Measurements from ENCODE around the gene ERRFI1.

The ERRFI1 gene

DNA sequence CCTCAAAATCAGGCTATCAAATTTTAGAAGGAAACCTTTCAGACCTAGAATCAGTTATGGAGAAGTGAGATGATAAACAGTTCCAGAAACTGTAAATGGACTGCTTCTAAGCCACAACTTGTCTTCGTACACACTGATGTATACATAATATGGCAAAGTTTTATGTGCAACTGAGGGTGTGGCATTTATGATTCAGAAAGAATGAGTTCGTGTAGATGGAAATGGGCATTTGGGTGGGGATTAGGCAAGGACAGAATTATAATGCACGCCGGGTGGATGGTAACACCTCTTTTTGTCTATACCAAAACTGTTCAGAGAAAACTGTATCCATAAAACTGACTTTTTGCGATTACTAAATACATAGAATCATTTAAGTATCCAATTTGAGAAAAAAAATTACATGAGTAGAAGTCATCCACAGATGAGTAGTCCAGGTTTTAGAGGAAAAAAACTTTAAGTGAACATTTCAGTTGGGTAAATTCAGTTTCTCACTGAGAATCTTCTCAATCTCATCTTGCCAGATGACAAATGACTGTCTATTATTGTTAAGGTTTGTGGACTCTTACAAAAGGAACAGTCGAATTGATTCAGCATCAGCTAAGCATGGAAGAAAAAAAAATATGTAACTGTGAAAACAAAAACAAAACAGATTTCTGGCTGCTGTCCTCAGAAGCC, 22.5 kb downstream of the ERRFI1 start:
- no peak for DNase-seq (ENCODE audit: low spot score)

DNA sequence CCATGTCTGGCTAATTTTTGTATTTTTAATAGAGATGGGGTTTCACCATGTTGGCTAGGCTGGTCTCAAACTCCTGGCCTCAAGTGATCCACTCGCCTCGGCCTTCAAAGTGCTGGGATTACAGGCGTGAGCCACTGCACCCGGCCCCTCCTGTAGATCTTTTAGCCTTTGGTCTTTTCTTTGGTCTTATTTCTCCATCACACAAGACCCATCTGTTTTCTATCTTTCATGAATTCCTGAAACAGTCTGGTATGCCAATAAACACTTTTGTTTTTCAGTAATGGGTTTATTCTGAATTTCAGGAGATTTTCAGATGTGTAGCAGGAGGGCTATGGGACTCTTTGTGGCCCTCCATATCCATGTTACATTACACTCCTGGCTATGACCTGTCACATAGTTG, 23.2 kb downstream of the ERRFI1 start:
- DNase-seq (ENCODE audit: low spot score), result no peak

DNA sequence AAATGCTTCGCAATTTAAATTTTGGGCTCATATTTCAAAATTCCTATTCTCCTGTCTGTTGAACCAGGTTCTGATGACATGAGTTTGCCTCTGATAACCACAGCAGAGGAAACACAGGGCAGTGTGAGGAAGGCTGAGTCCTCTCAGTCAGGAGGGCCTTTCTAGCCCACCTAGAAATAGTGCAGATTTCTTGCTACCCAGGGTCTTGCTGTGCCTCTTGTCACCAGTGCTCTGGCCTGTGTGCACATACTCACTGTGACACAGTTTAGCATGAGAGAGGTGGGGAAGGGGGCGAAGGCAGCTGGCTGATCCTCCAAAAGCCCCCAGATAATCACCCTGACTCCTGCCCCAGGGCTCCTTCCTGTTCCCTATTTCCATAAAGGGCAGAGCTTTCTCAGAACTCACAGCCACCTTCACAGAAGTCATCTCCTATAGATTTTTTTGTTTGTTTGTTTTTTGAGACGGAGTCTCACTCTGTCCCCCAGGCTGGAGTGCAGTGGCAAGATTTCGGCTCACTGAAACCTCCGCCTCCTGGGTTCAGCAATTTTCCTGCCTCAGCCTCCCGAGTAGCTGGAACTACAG, 23.7 kb downstream of the ERRFI1 start:
- DNase-seq (ENCODE audit: low spot score), result no peak

DNA sequence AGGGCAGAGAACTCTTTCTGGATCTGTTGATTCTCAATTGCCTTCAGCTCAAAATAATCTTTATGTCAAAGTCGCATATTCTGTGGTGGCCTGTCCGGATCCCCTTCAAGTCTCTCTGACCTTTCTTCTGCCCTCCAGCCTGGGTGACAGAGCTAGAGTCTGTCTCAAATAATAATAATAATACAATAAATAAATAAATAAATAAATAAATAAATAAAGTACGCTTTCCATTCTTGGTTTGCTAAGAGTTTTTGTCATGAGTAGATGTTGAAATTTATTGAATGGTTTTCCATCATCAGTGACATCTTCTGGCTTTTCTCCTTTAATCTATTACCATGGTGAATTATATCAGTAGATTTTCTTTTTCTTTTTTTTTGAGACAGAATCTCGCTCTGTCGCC, 30.7 kb downstream of the ERRFI1 start:
- no peak for DNase-seq (ENCODE audit: low spot score)

DNA sequence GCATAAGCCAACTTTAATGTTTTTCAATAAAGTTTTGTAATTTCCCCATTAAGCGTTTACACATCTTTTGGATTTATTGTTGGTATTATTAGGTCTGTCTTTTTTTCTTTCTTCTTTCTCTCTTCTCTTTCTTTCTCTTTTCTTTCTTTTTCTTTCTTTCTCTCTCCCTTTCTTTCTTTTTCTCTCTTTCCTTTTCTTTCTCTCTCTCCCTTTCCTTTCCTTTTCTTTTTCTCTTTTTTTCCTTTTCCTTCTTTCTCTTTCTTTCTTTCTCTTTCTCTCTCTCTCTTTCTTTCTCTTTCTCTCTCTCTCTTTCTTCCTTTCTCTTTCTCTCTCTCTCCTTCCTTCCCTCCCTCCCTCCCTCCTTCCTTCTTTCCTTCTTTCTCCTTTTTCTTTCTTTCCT, 31.3 kb downstream of the ERRFI1 start:
- no peak for DNase-seq (ENCODE audit: low spot score)

GRCh38 chr1:7993593-7994479, 32.3 kb downstream of the ERRFI1 start:
- DNase-seq (ENCODE audit: low spot score), result no peak

DNA sequence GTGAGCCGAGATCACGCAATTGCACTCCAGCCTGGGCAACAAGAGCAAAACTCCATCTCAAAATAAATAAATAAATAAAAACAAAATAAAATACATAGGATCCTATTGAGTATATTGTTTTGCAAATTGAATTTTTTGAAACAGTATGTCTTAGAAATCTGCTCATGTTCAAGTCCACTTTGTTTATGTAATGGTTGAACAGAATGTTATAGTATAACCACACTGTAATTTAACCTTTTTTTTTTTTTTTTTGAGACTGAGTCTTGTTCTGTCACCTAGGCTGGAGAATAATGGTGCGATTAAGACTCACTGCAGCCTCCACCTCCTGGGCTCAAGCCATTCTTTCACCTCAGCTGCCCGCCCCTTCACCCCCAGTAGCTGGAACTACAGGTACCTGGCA, 33.2 kb downstream of the ERRFI1 start:
- no peak for DNase-seq (ENCODE audit: low spot score)

DNA sequence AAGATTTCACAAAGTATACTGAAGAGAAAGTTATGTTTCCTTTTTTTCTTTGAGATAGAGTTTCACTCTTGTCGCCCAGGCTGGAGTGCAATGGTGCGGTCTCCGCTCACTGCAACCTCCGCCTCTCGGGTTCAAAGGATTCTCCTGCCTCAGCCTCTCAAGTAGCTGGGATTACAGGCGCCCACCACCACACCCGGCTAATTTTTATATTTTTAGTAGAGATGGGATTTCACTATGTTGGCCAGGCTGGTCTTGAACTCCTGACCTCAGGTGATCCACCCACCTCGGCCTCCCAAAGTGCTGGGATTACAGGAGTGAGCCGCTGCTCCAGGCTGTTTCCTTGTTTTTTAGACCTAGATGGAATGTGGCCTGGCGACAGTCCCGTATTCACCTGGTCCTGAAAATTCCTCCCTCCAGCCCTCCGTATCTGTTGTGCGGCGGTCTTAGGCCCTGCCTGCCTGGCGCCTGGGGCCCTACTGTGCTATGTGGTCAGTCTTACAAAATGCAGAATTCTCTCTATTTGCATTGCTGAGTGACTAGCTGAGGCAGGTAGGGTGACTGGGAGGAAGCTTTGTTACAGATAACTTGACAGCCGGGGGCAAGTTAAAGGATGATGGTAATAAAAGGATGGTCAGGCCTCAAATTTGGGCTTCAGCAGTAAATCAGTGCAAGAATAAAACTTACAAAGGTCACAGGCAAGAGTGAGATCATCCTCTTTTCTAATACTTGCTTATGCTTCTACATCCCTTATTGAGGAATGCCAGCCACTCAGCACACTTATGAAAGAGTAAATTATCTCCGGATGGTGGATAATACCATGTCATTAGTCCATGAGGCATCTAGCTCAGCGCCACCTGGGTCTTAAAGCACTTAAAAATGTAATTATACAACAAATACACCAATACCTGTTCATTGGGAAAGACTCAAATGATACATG, 34.3 kb downstream of the ERRFI1 start:
- no peak for DNase-seq (ENCODE audit: low spot score)

DNA sequence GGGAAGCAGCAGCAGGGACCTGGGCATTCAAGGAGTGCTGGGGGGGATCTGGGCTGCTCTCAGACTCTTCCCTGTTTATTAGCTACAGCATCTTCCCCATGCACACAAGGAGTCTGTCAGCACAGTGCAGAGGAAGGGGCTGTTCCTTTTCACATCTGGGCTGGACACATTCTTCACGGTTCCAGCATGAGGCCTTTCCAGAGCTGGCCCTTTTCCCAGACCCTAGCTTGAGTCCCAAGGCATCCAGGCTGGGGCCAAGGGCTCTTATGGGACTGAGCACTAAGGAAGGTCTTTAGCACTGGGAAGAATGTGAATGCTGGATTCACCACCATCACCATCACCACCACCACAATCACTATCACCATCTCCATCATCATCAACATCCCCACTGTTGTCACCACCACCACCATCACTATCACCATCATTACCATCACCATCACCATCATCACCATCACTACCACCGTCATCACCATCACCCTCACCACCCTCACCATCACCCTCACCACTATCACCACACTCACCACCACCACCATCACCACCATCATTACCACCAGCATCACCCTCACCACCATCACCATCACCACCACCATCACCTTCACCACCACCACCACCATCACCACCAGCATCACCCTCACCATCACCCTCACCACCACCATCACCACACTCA, 36.2 kb downstream of the ERRFI1 start:
- no peak for DNase-seq (ENCODE audit: low spot score)

DNA sequence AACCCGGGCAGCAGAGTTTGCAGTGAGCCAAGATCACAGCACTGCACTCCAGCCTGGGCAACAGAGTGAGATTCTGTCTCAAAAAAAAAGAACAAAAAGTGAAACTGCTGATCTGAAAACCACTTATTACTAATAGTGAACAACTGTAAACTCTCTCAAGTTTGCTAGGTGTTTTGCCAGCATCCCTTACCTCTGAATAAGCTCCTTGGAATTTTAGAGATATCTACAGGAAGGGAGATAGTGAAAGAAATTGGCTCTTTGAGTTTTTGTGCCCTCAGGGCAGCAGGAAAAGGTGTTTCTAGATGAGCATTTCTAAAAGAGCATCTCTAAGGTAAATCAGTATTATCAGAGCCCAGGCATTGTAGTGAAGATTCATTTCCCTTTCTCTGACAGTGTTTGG, 37.5 kb downstream of the ERRFI1 start:
- peak; percentile 54 for DNase-seq (ENCODE audit: low spot score)

DNA sequence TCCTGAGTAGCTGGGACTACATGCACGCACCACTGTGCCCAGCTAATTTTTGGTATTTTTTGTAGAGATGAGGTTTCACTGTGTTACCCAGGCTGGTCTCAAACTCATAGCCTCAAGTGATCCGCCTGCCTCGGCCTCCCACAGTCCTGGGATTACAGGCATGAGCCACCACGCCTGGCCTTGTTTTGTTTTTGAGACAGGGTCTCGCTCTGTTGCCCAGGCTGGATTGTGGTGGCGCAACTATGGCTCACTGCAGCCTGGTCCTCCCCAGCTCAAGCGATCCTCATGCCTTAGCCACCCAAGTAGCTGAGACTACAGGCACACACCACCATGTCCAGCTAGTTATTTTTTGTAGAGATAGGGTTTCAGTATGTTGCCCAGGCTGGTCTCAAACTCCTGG, 38.6 kb downstream of the ERRFI1 start:
- no peak for DNase-seq (ENCODE audit: low spot score)

DNA sequence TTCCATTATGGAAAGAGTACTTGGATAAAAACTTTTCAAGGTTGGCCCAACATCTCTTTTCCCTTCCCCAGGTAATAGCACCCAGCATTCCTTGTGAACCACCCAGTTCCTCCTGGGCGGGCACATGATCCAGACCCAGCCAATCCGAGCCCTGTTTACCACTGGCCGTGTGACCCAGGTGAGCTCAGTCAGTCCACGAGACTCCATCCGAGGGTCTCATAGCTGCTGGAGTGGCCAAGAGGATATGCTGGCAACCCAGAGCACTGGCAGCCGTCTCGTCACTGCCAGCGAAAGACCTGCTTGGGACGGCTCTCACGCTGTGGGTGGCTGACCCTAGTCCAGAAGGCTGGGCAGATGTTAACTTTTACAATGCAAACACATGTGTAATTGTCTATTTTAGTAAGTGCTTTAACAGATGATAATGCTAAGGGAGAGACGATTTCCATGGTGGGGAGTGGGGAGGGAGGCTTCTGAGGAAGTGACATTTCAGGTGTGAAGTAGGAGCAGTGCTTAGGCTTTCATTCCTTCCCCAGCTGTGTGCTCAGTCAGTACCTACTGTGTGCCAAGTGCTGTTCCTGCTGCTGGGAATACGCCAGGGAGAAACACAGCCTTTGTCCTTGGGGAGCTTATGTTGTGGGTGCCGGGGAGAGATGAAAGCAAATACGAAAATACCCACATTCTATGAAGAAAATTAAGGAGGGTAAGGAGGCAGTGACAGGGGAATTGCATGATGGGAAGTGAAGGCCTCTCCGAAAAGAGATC, 40.1 kb downstream of the ERRFI1 start:
- DNase-seq (ENCODE audit: low spot score), result no peak

DNA sequence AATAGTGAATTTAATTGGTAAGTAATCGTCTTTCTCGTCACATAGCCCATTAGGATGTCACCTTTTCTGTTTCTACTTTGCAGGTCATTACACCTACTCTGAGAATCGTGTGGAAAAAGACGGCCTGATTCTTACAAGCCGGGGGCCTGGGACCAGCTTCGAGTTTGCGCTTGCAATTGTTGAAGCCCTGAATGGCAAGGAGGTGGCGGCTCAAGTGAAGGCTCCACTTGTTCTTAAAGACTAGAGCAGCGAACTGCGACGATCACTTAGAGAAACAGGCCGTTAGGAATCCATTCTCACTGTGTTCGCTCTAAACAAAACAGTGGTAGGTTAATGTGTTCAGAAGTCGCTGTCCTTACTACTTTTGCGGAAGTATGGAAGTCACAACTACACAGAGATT, 41.3 kb downstream of the ERRFI1 start:
- no peak for DNase-seq (ENCODE audit: low spot score)

- DNase-seq (ENCODE audit: low spot score), result no peak
These were observed 42.9 kb downstream of the ERRFI1 start for GRCh38 chr1:7983086-7983778.

GRCh38 chr1:7980984-7981383, 45.1 kb downstream of the ERRFI1 start:
- DNase-seq (ENCODE audit: low spot score), result no peak

GRCh38 chr1:7975212-7975865, 50.8 kb downstream of the ERRFI1 start:
- DNase-seq (ENCODE audit: low spot score), result peak; percentile 83

DNA sequence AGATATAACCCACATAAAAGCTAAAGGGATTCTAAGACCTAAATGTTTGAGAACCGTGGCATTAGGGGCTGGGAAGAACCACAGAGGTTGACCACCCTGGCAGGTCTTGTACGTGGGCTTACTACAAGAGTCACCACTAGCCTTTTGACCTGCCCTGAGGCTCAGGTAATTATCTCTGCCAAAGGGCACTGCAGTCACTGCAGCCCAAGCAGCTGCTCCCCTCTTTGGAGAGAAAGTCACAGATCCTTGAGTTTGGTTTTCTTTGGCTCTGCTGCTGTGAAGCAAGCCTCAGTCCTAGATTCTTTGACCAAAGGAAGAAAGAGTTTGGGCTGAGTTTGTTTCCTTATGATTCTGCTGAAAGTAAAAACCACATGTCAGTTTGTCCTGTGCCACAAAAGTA, 53.0 kb downstream of the ERRFI1 start:
- no peak for DNase-seq (ENCODE audit: low spot score)

DNA sequence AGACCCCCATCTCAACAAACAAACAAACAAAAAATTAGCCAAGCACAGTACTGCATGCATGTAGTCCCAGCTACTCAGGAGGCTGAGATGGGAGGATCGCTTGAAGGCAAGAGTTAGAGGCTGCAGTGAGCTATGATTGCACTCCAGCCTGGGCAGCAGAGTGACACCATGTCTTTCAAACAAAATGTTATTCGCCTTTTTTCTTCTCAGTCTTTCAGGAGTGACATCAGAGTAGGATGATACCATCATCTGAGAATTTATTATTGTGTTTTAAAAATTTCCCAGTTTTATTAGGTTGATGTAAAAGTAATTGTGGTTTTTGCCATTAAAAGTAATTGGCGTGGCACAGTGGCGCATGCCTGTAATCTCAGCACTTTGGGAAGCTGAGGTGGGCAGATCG, 53.8 kb downstream of the ERRFI1 start:
- DNase-seq (ENCODE audit: low spot score), result no peak

GRCh38 chr1:7971024-7971423, 55.1 kb downstream of the ERRFI1 start:
- no peak for DNase-seq (ENCODE audit: low spot score)

- no peak for DNase-seq (ENCODE audit: low spot score)
These were observed 55.9 kb downstream of the ERRFI1 start for GRCh38 chr1:7970246-7970645.

Measured in kidney tubule cell (primary cell).